ENCODE results near the gene MATK.
"Not testable (repeated sequence)": the region's sequence is repeated elsewhere in the genome, so short reads cannot be mapped to it uniquely, and the experiment has no call there.

Gene MATK

DNA sequence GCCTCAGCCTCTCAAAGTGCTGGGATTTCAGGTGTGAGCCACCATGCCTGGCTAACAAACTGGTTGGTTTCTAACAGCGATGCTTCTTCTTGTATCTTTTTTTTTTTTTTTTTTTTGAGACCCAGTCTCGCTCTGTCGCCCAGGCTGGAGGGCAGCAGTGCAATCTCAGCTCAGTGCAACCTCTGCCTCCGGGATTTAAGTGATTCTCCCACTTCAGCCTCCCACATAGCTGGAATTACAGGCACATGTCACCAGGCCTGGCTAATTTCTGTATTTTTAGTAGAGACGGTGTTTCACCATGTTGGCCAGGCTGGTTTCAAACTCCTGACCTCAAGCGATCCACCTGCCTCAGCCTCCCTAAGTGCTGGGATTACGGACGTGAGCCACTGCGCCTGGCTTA lies 30.0 kb upstream of the MATK start:
- not testable (repeated sequence) for DNase-seq

DNA sequence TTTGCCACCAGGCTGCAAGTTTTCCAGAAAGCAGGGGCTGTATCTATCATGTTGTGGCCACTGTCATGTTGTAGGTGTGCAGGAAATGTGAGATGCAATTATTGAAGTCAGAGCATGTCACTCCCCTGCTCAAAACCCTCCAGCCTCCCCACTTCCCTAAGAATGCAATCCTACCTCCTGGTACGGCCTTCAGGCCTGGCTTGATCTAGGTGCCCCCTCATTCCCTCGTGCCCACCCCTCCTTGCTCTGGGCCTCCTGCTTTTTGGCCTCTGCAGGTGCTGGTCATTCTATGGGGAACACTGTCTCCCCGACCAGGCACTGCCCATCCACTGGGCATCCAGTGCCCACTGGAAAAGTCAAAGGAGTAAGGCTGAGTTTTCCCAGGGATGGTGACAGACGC lies 28.5 kb upstream of the MATK start:
- DNase-seq, result no peak

DNA sequence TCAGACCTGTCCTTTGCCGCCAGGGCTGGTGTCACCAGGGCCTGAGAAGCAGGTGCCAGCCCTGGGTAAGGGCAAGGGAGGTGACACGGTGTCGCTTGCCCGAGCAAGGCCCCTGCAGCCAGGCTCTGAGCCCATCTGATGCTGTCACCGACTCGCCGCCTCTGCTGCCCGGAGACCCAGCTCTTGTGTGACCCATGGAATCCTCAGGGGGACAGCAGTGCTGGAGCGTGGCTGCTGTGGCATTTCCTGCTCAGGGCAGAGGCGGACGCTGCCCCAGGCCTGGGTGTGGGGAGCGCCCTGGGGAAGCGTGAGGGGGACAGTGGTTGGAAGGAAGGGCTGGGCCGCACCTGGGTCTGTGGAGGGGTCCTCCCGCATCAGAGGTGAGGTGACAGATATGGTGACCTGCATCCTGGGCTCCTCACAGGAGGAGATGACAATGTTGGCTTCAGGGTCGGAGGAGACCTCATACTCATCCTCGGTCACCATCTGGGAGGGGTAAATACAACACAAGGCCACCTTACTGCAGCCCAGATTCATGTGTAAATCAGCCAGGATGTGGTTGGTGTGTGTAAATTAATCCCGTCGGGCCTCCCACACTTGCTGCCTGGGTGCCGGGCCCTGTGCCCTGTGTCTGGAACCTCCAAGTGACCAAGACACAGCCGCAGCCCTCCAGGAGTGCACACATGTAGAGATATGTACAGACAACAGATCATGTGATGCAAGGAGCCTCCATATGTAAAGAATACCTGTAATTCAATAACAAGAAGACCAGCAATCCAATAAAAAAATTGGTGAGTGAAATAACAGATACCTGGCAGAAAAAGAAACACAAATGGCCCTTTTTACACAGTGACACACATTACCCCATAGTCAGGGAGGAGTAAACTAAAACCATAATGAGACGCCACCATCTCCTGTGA lies 27.6 kb upstream of the MATK start:
- DNase-seq, result no peak

DNA sequence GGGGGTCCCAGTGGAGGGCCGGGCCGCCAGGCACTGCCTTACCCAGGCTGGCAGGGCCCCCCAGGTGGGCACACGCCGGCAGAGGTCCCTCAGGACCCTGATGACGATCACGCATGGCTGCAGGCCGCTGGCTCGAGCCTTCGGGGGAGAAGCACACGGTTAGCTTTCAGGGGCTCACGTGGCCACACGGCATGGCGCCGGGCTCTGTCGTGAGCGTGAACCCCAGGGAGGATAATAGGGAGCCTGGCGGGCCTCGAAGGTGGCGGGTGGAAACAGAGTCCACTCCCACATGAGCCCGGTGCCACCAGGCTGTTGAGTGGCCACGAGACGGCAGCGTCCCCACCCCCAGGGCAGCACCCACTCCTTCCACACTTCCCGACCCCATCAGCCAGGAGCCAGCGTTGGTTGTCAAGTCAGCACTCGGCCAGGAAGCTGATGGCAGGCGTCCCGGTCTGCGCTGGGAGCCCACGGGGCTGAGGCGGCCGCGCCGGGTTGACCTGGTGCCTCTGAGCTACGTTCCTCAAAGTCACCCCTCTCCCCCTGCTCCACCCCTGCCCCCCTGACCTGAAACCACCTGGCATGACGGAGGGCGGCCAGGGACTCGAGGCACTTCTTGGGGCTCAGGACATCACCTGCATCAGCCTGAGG lies 24.7 kb upstream of the MATK start:
- DNase-seq, result no peak

DNA sequence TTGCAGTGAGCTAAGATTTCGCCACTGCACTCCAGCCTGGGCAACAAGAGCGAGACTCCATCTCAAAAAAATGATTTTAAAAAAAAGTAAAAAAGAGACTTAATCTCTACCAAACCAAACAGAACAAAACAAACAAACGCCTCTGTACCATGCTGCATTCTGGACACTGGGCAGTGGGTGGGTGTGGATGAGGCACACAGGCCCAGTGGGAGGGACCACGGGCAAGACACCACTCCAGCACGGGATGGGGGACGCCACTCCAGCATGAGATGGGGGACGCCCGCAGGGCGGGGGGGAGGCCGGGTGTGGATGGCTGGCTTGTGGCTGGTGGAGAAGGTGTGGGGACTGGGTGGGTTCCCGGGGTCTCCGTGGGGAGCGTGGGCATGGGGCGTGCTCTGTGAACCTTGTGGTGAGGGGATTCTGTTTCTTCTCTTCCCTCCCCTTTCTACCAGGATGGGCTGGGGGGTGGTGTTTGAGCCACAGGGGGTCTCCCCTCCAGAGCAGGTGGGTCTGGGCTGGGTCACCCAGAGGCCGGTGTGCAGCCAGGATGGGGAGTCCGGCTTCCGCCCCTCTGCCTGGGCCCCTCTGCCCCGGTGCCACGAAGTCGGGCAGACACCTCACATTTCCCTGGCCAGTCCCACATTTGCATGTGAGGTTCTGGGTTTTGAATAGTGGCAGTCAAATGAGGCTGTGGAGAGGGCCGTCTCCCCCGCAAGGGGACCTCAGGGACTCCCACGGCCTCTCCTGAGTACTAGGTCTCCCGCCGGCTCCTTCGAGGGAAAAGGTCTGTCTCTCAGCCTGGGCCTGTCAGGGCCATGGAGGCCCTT lies 23.9 kb upstream of the MATK start:
- DNase-seq, result no peak

DNA sequence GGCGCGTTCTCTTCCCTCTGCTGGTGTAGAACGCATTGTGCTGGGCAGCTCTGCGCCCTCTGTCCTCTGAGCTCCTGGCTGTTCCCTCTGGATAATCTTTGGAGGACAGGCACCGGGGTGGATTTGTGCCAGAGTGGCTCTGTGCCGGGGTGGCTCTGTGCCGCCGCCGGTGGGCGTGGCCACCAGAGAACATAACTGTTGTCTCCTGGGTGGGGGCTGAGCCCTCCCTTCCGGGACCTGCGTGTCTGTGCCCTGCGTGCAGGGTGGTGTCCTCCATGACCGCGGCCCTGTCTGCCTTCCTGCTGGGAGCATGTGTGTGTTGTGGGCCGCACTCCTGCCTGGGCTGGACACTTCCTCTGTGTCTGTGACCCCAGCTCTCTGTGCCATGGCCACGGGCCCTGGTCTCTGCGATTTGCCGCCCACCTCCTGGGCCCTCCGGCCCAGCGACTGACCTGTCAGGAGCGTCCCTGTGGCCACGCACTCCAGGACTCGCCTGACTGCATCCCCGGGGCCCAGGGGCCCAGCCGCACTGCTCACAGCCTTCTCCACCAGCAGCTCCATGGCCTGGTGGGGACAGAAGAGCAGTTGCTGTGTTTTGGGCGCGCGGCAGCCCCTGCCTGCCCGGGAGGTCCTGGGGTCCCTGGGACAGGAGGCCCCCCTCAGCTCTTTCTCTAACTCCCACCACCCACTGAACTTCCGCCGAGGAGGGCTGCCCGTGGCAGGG lies 22.4 kb upstream of the MATK start:
- DNase-seq, result no peak

DNA sequence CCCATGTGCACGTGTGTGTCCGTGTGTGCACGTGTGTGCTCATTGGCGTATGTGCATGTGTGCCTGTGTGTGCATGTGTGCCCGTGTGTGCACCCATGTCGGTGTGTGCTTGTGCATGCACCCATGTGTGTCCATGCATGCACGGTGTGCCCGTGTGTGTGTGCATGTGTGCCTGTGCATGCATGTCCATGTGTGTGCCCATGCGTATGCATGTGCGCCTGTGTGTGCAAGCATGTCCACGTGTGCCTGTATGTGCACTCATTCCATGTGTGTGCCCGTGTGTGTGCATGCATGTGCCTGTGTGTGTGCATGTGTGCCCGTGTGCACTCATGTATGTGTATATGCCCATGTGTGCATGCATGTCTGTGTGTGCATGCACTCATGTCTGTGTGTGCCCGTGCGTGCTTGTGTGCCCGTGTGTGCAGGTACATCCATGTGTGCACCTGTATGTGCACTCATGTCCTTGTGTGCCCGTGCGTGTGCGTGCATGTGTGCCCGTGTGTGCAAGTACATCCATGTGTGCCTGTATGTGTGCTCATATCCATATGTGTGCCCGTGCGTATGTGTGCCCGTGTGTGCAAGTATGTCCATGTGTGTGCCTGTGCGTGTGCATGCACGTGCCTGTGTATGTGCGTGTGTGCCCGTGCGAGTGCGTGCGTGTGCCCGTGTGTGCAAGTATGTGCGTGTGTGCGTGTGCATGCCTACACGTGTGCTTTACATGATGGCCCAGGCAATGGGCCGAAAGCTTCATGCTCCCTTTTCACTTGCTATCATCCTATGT lies 21.6 kb upstream of the MATK start:
- no peak for DNase-seq

DNA sequence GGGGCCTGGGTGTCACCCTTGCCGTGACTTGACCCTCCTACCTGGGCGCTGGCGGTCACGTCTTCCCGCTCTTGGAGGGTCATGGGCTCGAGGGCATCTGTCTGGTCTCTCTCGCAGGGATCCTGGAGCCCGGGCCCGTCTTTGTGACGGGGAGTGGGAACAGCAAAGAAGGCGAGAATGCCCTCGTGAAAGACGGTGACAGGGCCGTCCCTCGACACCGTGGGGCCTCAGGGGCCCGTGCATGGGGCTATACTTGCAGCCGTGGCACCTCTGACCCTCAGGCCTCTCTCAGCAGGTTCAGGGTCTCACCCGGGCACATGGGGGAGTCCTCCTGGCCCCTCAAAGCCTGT lies 20.9 kb upstream of the MATK start:
- no peak for DNase-seq

DNA sequence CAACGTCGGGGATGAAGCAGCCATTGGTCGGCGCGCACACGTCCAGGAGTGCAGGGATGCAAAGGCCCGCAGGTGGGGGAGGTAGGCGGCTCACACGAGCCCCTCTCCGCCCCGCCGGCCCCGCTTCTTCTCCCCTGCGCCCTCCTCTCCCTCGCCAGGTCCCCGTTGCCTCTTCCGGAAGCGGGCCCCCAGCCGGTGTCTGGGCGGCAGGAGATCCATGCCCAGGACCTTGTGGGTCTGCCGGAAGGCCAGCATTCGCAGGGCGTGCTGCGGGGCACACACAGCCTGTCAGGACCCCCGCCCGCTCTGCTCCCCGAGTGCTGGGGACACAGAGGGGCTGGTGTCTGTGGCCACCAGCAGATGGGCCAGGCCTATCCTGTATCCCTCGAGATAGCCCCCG lies 19.7 kb upstream of the MATK start:
- no peak for DNase-seq

DNA sequence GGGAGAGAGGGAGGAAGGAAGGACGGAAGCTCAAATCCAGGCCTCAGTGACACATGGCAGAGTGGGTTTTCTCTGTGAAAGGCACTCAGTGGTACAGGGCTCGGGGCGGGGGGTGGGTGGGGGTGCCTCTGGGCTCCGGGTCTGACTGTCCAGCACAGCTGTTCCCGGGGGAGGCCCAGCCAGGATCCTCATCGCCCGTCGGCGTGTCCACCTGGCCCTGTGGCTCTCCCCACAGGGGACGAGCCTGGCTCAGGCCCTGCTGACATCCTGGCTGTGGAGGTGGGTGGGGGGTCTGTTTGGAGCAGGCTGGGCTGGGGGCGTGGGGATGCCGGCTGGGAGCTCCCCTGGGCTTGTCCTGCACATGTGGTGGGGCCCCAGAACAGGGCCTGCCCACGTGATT lies 18.2 kb upstream of the MATK start:
- DNase-seq, result no peak

DNA sequence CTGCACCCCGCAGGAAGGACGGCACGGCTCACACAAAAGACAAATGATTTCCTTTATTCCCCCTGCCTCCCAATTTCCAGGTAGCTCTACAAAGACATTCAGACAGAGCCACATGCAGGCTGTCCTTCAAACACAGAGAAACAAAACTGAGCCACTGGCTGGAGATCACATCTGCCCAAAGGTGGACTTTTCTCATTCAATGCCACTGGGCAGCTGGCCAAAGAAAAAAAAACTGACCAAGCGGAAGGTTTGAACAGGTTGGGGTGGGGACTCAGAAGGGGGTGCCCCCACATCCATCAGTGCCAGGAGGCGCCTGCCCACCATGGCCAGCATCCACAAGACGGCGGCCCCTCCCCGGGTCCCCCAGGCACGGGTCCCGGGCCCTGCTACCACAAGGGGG lies 17.8 kb upstream of the MATK start:
- DNase-seq, result no peak

DNA sequence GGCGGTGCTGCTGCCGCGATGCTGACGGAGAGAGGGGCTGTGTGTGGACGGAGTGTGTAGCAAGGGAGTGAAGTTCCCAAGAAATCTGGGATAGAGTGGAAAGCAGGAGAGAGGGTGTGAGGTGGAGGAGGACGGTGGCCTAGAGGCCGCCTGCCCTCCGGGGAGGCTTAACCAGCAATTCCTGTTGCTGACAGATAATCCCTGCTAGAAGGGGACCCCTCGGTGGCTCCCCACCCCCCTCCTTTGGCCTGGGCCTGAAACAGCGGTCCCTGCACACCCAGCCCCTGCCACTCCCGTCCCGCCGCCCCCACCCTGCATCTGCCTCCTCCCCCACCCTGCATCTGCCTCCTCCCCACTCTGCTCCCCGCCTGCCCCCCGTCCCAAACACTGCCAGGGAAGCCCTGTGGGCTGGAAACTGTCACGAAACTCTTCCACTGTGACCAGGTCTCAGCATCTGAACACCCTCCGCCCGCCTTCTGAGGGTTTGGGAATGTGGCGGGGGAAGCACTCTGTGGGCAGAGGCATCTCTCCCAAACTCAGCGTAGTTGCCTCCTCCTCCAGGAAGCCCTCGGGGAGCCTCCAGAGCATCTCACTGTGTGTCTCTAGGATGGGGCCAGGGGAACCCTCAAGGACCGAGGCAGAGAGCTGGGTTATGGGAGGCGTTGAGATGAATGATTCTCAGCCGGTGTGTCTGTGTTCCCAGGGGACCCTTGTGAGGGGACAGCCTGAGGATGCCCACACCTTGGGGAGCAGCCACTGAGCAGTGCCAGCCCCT lies 17.1 kb upstream of the MATK start:
- DNase-seq, result no peak

DNA sequence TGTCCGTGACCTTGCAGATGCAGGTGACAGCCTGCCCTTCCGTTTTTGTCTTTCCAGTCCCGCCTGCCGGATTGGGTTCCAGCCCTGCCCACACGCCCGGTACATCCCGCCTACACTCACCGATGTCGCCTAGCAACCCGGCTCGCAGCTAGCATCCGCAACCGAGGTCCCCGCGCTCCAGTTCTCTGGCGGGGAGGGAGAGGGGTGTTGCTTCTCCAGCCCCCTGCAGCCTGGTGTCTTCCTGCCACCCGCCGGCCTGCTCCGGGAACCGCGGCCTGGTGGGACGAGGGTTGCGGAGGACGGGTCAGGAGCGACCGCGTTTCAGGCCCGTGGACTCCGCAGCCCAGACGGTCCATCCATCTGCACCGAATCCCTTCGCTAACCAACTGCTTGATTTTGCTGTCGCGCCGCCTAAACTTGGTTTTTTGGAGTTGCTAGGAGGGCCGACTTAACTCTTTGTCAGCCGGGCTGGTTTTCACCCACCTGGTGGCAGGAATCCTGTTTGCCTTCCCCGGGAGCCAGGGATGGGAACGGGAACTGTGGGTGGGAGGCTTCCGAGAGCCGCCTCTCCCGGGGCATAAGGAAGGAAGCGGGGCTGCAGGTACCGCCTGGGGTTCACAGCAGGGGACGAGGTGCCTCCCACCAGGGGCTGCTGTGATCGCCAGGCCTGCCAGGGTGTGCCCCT lies 15.4 kb upstream of the MATK start:
- no peak for DNase-seq

DNA sequence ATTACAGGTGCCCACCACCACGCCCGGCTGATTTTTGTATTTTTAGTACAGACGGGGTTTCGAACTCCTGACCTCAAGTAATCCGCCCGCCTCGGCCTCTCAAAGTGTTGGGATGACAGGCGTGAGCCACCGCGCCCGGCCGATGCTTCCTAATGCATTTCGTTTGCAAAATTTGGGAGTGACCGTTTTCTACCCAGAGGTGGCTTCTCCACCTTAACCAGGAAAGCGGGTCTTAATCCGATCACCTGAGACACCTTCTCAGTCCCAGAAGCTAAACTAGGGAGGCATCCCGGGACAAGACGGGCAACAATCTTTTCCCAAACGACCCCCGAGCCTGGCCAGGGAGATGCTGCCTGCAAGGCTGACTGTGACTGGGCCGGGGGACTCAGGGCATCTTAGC lies 14.8 kb upstream of the MATK start:
- DNase-seq, result no peak

DNA sequence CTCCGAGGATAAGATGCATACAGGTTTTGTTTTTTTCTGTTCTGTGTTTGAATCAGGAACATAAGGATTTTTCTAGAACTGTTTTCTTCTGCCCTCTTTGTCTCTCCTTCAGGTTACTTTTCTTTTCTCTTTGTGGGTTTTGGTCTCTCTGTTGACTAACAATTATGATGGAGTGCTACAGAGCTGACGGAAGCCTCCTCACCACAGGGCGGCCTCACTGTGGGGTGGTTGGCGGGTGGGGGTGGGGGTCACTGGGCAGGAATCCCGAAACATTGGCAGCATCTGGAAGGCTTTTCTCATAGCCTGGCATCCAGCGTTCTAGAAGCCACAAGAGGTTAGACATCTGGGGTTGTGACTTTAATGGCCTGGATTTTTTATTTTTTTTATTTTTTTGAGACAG lies 12.0 kb upstream of the MATK start:
- no peak for DNase-seq

DNA sequence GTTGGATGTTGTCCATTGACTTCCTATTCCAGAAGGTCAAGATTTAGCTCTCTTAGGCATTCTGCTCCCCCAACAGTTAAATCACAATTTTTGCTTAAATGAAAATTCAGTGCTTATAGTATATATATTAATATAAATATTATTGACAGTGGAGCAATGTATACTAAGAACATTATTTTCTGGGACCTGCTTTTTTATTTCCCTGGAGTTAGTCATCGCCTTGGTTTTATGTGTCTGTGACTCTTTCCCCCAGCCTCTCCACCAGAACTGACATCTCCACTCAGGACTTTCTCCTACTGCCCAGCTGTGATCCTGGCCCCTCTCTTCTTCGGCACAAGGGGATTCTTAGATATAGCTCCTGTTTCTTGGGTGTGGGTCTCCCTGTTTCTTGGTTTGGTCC lies 10.2 kb upstream of the MATK start:
- DNase-seq, result no peak

DNA sequence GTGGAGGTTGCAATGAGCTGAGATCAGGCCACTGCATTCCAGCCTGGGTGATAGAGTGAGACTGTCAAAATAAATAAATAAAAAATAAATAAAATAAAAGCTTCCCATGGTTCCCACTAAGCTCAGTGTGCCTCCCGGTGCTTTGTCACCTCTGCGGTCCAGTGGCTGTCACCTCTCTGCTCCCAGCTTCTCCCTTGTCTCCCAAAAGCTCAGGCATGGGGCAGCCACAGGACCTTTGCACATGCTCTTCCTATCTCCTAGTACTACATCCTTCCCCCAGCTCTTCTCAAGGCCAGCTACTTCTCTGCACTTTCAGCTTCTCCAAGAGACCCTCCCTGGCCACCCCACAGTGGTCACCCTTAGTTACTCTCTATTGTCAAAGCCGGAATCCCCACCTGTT lies 7.6 kb upstream of the MATK start:
- no peak for DNase-seq

DNA sequence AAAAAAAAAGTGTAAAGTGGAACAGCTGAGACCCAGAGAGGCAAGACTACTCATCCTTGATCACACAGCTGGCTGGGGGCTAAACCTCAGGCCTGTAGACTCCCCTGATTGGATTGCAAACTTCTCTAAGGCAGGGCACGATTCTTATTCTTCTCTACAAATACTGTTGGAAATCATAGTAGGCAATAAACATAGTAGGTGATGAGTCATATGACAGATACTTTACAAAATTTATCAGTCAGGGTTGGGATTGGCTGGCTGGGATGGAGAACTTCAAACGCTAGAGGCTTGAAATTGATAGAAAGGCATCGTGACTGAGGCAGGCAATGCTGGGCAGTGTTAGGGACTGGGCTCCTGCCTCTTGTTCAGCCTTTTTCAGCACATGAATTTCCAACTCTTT lies 5.9 kb upstream of the MATK start:
- DNase-seq, result no peak

DNA sequence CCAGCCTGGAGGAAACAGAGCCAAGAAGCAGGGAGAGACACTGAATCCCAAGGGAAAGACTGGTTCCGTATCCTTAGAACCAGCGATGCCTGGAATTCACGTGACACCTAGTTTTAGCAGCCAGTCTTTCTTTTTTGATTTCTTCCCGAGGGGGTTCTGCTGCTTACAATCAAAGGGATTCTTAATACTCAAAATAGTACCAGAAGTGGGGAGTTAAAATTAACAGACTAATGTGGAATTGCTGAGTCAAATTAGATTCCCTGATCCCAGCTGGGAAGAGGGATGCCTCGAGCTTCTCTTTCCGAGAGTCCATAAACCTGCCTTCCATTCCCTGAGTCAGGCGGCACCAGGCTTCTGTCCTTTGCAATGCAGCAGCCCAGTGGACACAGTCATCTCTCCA lies 4.8 kb upstream of the MATK start:
- DNase-seq, result no peak

DNA sequence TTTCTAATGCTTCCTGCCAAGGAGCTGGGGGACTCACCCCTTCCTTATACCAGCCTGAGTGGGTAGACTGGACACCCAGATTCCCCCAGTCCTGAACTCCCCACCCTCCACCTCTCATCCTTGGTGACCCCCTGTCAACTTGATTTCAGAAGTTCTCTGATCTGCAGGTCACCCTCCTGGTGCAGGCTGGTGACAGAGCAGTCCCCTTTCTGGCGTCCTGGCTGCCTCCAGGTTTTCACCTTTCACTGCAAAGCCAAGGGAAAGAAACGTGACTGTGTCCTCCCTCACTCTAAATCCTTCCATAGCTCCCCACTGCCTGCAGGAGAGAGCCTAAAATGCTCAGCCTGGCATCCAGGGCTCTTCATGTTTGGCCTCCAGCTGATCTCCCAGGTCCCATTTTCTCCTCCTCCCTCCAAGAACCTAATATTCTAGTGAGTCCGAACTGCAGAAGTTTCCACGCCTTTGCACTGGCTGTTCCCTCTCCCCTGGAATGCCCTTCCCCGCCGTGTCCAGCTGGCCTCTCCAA lies 4.1 kb upstream of the MATK start:
- no peak for DNase-seq

All from inflammatory macrophage treated with lipopolysaccharide for 4 hours (primary cell).